SU-DHL-6 (cell line): ENCODE results near the gene CABCOCO1.

Source experiments
- H2AFZ ChIP-seq: fragments of 200-600 bp; sonication (generic); 2 replicates; pipeline ENCODE4 v1.6.1; 2014; ENCODE audit warnings: low read depth, mild to moderate bottlenecking, moderate library complexity, mixed read lengths, antibody characterized with exemption, low read length; ENCODE audit not compliant: severe bottlenecking
- H3F3A ChIP-seq: fragments of 200-600 bp; shearing (Covaris generic); 2 replicates; pipeline ENCODE4 v1.6.0; 2016; ENCODE audit warnings: antibody characterized with exemption, mild to moderate bottlenecking; ENCODE audit not compliant: insufficient read depth
- H3K27ac ChIP-seq: fragments of 200-600 bp; sonication (generic); 2 replicates; pipeline ENCODE4 v1.5.1; 2016; ENCODE audit warnings: low read depth, mild to moderate bottlenecking, low read length, moderate library complexity, mixed read lengths
- H3K27me3 ChIP-seq: fragments of 200-600 bp; sonication (generic), shearing (Covaris generic); 2 replicates; pipeline ENCODE4 v1.6.0; 2014; ENCODE audit warnings: mild to moderate bottlenecking, low read length
- H3K36me3 ChIP-seq: fragments of 200-600 bp; sonication (generic); 2 replicates; pipeline ENCODE4 v1.6.1; 2014; ENCODE audit warnings: mild to moderate bottlenecking, low read length, mixed read lengths
- H3K4me2 ChIP-seq: fragments of 300-600, 200-600 bp; shearing (Covaris generic), sonication (generic); 2 replicates; pipeline ENCODE4 v1.6.0; 2014; ENCODE audit warnings: low read length, low read depth, mild to moderate bottlenecking; ENCODE audit not compliant: poor library complexity, severe bottlenecking
- H3K4me3 ChIP-seq: fragments of 200-600 bp; sonication (generic); 2 replicates; pipeline ENCODE4 v1.5.1; 2014; ENCODE audit warnings: antibody characterized with exemption, low read length, mild to moderate bottlenecking, mixed read lengths; ENCODE audit not compliant: insufficient read depth, poor library complexity, severe bottlenecking
- H3K79me2 ChIP-seq: fragments of 200-600 bp; sonication (generic); 2 replicates; pipeline ENCODE4 v1.6.1; 2014; ENCODE audit warnings: mild to moderate bottlenecking, low read length, moderate library complexity; ENCODE audit not compliant: insufficient read depth
- H3K9ac ChIP-seq: fragments of 200-600 bp; sonication (generic); 2 replicates; pipeline ENCODE4 v1.7.0; 2014; ENCODE audit warnings: mild to moderate bottlenecking, low read length
- H3K9me2 ChIP-seq: fragments of 200-600 bp; sonication (generic); replicated peaks from 2 replicates; pipeline ENCODE4 v1.6.1; 2014; ENCODE audit warnings: low read length; ENCODE audit not compliant: insufficient read depth
- H3K9me3 ChIP-seq: fragments of 200-600 bp; sonication (generic); 2 replicates; pipeline ENCODE4 v1.6.1; 2014; ENCODE audit warnings: low read length, mixed read lengths; ENCODE audit not compliant: insufficient read depth
- H4K20me1 ChIP-seq: fragments of 200-600 bp; sonication (generic); 2 replicates; pipeline ENCODE4 v1.6.1; 2014; ENCODE audit warnings: low read depth, mild to moderate bottlenecking, antibody characterized with exemption, low read length, moderate library complexity, mixed read lengths
- EZH2phosphoT487 ChIP-seq: fragments of 200-600 bp; sonication (generic), shearing (Covaris generic); conservative IDR thresholded peaks from 2 replicates; pipeline ENCODE4 v1.6.1; 2018; ENCODE audit warnings: mild to moderate bottlenecking, antibody characterized with exemption, low read length, moderate library complexity, mixed read lengths
- TF ChIP-seq, protein P1 (sequence below): fragments of 200-600 bp; sonication (generic); IDR thresholded peaks from one replicate; pipeline ENCODE4 v1.5.1; 2017; ENCODE audit warnings: antibody characterized with exemption, mild to moderate bottlenecking, low read length, moderate library complexity; ENCODE audit not compliant: insufficient read depth, poor library complexity, severe bottlenecking

CABCOCO1 gene

DNA sequence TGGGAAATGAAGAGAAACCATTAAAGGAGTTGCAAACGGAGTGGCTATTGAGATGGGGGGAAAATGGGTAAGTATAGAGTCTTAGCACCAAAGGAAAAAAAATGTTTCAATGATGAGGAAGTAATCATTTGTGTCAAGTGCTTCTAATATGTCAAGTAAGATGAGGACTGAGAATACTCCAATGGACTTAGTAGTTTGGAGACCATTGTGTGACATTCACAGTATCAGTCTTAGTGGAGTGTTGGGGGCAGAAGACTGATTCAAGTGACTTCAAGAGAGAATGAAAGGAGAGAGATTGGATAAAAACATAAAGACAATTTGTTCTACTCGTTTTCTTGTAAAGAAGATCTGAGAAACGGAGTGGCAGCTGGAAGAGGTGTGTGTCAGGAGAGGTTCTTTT is 150.2 kb downstream of the CABCOCO1 start:
- Histone ChIP-seq H4K20me1 (no peaks in the 10 kb centered on the region), H3F3A (no peaks in the 10 kb centered on the region), H3K4me3 (no peak overlapping the region), H3K9me3 (no peaks in the 10 kb centered on the region), H3K9me2 (no peaks in the 10 kb centered on the region), H2AFZ (no peak overlapping the region), H3K27ac (no peak overlapping the region), H3K4me2 (no peak overlapping the region), H3K36me3 (no peaks in the 10 kb centered on the region), H3K27me3 (no peaks in the 10 kb centered on the region), H3K9ac (no peak overlapping the region), H3K79me2 (no peaks in the 10 kb centered on the region)
- TF ChIP-seq EZH2phosphoT487: no peak
- TF ChIP-seq, protein P1, sequence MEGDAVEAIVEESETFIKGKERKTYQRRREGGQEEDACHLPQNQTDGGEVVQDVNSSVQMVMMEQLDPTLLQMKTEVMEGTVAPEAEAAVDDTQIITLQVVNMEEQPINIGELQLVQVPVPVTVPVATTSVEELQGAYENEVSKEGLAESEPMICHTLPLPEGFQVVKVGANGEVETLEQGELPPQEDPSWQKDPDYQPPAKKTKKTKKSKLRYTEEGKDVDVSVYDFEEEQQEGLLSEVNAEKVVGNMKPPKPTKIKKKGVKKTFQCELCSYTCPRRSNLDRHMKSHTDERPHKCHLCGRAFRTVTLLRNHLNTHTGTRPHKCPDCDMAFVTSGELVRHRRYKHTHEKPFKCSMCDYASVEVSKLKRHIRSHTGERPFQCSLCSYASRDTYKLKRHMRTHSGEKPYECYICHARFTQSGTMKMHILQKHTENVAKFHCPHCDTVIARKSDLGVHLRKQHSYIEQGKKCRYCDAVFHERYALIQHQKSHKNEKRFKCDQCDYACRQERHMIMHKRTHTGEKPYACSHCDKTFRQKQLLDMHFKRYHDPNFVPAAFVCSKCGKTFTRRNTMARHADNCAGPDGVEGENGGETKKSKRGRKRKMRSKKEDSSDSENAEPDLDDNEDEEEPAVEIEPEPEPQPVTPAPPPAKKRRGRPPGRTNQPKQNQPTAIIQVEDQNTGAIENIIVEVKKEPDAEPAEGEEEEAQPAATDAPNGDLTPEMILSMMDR: no peak

DNA sequence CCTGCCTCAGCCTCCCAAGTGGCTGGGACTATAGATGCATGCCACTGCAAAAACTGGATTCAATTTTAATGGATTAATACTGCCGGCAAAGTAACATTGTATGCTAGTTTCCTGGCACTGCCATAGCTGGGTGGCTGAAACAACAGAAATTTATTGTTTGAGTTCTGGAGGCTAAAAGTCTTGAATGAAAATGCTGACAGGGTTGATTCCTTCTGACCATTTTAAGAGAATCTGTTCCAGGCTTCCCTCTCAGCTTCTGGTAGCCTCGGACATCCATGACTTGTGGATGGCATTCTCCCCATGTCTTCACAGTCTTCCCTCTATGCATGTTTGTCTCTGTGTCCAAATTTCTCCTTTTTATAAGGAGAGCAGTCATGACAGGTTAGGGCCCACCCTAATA is 151.4 kb downstream of the CABCOCO1 start:
- Histone ChIP-seq H3F3A (no peaks in the 10 kb centered on the region), H3K79me2 (no peaks in the 10 kb centered on the region), H4K20me1 (no peaks in the 10 kb centered on the region), H3K9me3 (no peaks in the 10 kb centered on the region), H3K4me3 (no peak overlapping the region), H3K27ac (no peak overlapping the region), H3K4me2 (no peak overlapping the region), H2AFZ (no peak overlapping the region), H3K36me3 (no peaks in the 10 kb centered on the region), H3K27me3 (no peaks in the 10 kb centered on the region), H3K9ac (no peak overlapping the region), H3K9me2 (no peaks in the 10 kb centered on the region)
- no peak for TF ChIP-seq EZH2phosphoT487
- TF ChIP-seq, protein P1: no peak

DNA sequence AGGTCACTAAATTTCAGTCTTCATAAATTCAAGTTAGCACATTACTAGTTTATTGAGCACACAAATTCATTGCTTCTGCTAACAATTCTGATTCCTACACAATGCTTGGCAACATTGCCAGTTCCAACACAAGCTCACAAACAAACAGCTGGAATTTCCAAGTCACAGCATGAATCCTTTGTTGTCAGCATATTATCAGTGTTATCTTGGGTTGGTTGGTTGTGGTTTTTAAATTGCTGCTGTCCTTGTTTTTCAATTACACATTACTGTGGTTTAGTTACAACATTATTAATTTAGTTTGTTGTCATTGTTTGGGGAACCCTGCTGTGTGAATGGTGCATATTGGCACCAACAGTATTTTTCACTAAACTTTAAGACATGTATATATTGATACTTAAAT is 152.8 kb downstream of the CABCOCO1 start:
- Histone ChIP-seq H3K4me3 (no peak overlapping the region), H3K9me3 (no peaks in the 10 kb centered on the region), H3K9ac (no peak overlapping the region), H2AFZ (no peak overlapping the region), H3K9me2 (no peaks in the 10 kb centered on the region), H3K4me2 (no peak overlapping the region), H3K79me2 (no peaks in the 10 kb centered on the region), H3K27me3 (no peaks in the 10 kb centered on the region), H3K36me3 (no peaks in the 10 kb centered on the region), H3F3A (no peaks in the 10 kb centered on the region), H4K20me1 (no peaks in the 10 kb centered on the region), H3K27ac (no peak overlapping the region)
- TF ChIP-seq EZH2phosphoT487: no peak
- TF ChIP-seq, protein P1: no peak
